ENCODE measurements around the gene MCUB. TPM values are rescaled to one million over a fixed set of nuclear protein-coding genes. Genes with fewer than 3 reads are reported as not detected.

MCUB gene
- total and polyA plus RNA-seq, 3 experiments from 2014 or later, result 68.7 to 159 (median 71.6) TPM

DNA sequence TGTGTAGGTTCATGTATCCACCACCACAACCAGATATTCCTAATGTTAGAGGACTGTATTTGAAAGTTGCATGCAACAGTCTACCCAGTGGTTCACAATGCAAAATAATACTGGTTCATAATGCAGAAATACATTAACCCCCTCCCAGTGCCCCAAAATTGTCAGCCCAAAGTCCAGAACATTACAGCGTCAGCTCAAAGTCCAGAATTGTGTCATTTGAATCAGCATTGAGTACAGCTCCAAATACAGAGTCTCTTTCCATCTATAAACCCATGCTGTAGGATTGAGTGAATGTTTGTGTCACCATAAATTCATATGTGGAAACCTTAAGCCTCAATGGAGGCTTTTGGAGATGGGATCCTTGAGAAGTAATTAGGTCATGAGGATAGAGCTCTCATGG, 54.0 kb downstream of the MCUB start:
- peaks cover 0 to 1% (median 0%) of the 10 kb centered on the region in 5 donors for H3K9me3 Mint-ChIP-seq
- H3K4me1 Mint-ChIP-seq, result peaks cover 68 to 93% (median 88%) of the 10 kb centered on the region in 3 donors
- Histone ChIP-seq H3K36me3 (ENCODE audit: insufficient read depth, low read length) (no peaks in the 10 kb centered on the region), H3K27me3 (ENCODE audit: insufficient read depth, low read length, poor library complexity, severe bottlenecking) (no peaks in the 10 kb centered on the region), H3K4me1 (ENCODE audit: insufficient read depth, low read length) (peaks cover 21% of the 10 kb centered on the region), H3K27ac (ENCODE audit: low read depth, low read length) (no peak overlapping the region), H3K4me3 (ENCODE audit: low read length) (no peak overlapping the region), H3K9me3 (ENCODE audit: low read length) (peaks cover 5% of the 10 kb centered on the region)
- ChIA-PET POLR2A (interaction anchor here (1.0 kb wide), 1 partner anchor 15 kb away, joined by 4 read pairs; no protein-coding TSS in a partner anchor), CTCF (no interaction called here)
- H3K27me3 Mint-ChIP-seq, result no peaks in the 10 kb centered on the region
- H3K27ac Mint-ChIP-seq, result peak overlapping the region in 1 of 8 donors; percentile 5
- peaks cover 8 to 54% (median 13%) of the 10 kb centered on the region in 3 donors for H3K36me3 Mint-ChIP-seq
- DNase-seq, result no peak
- H3K4me3 Mint-ChIP-seq, result no peak overlapping the region

DNA sequence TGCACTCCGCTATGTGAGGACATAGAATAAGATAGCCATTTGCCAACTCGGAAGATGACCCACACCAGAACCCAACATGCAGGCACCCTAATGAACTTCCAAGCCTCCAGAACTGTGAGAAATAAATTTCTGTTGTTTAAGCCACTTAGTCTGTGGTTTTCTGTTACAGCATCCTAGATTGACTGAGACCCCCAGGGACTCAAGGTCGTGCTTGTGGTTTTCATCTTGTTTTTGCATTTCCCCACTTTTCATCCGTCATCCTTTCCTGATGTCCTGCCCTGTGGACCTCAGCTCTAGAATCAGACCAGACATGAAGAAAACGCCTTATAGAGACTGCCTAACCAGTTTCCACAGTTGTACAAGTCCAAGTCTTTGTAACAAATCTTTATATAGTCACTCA, 54.4 kb downstream of the MCUB start:
- Histone ChIP-seq H3K4me1 (ENCODE audit: insufficient read depth, low read length) (peaks cover 21% of the 10 kb centered on the region), H3K4me3 (ENCODE audit: low read length) (no peak overlapping the region), H3K36me3 (ENCODE audit: insufficient read depth, low read length) (no peaks in the 10 kb centered on the region), H3K9me3 (ENCODE audit: low read length) (peaks cover 5% of the 10 kb centered on the region), H3K27ac (ENCODE audit: low read depth, low read length) (no peak overlapping the region), H3K27me3 (ENCODE audit: insufficient read depth, low read length, poor library complexity, severe bottlenecking) (no peaks in the 10 kb centered on the region)
- Mint-ChIP-seq H3K27me3 (no peaks in the 10 kb centered on the region), H3K9me3 (no peaks in the 10 kb centered on the region), H3K36me3 (peaks cover 7 to 49% (median 12%) of the 10 kb centered on the region in 3 donors), H3K4me1 (peaks cover 64 to 89% (median 84%) of the 10 kb centered on the region in 3 donors), H3K27ac (peak overlapping the region in 2 of 8 donors; percentile 13 to 61), H3K4me3 (no peak overlapping the region)
- POLR2A ChIA-PET, result interaction anchor here (1.0 kb wide), 1 partner anchor 15 kb away, joined by 4 read pairs; no protein-coding TSS in a partner anchor
- no peak for DNase-seq
- CTCF ChIA-PET, result no interaction called here

DNA sequence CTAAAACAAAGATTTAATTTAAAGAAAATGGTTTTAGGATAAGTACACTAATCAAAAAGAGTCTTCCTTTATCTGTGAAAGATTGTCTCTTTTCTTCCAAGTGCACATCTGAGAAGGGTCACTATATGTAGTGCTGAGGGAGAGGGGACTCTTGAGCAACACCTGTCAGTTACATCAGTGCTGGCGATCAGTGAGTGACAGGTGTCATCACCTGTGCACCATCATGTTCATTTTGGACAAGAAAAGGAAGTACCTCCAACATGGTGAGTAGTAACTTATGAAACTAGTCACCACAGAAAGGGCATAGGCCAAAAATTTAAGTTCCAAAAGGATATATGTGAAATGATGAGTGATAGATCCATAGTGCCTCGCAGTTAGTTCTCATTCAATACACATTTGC, 55.7 kb downstream of the MCUB start:
- Mint-ChIP-seq H3K4me3 (no peak overlapping the region), H3K4me1 (peaks cover 63 to 88% (median 83%) of the 10 kb centered on the region in 3 donors), H3K9me3 (no peaks in the 10 kb centered on the region), H3K27ac (peak overlapping the region in 2 of 8 donors; percentile 20 to 48), H3K27me3 (no peaks in the 10 kb centered on the region), H3K36me3 (peaks cover 4 to 47% (median 16%) of the 10 kb centered on the region in 3 donors)
- H3K9me3 ChIP-seq (ENCODE audit: low read length), result peaks cover 5% of the 10 kb centered on the region
- no peaks in the 10 kb centered on the region for H3K27me3 ChIP-seq (ENCODE audit: insufficient read depth, low read length, poor library complexity, severe bottlenecking)
- no peaks in the 10 kb centered on the region for H3K36me3 ChIP-seq (ENCODE audit: insufficient read depth, low read length)
- DNase-seq, result no peak
- peaks cover 14% of the 10 kb centered on the region for H3K4me1 ChIP-seq (ENCODE audit: insufficient read depth, low read length)
- ChIA-PET CTCF (no interaction called here), POLR2A (no interaction called here)
- H3K4me3 ChIP-seq (ENCODE audit: low read length), result no peak overlapping the region
- H3K27ac ChIP-seq (ENCODE audit: low read depth, low read length), result no peak overlapping the region

DNA sequence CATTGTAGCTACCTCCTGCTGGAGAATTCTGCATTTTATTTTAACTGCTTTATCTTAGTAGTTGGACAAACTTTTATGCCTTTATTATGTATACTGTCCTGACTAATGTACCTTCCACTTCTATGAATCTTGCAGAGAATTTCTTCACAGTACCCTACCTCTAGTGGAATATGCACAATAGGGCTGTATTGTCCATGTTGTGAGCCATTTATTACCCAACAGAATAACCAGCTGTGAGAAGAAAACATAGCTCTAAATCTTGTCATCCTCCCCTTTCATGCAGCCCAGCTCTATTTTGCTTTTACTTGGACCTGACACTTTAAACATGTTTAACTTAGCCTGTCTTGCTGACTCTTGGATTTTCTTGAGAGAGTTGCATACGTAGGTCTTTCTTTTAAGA, 56.2 kb downstream of the MCUB start:
- Mint-ChIP-seq H3K4me3 (peak overlapping the region in 1 of 7 donors; percentile 30), H3K36me3 (peaks cover 4 to 47% (median 16%) of the 10 kb centered on the region in 3 donors), H3K27me3 (no peaks in the 10 kb centered on the region), H3K9me3 (no peaks in the 10 kb centered on the region), H3K27ac (peak overlapping the region in 4 of 8 donors; percentile 12 to 20 (median 20)), H3K4me1 (peaks cover 58 to 86% (median 82%) of the 10 kb centered on the region in 3 donors)
- no peak overlapping the region for H3K4me3 ChIP-seq (ENCODE audit: low read length)
- CTCF ChIA-PET, result no interaction called here
- H3K9me3 ChIP-seq (ENCODE audit: low read length), result peaks cover 3% of the 10 kb centered on the region
- POLR2A ChIA-PET, result no interaction called here
- H3K4me1 ChIP-seq (ENCODE audit: insufficient read depth, low read length), result peaks cover 14% of the 10 kb centered on the region
- H3K27ac ChIP-seq (ENCODE audit: low read depth, low read length), result no peak overlapping the region
- H3K36me3 ChIP-seq (ENCODE audit: insufficient read depth, low read length), result no peaks in the 10 kb centered on the region
- no peaks in the 10 kb centered on the region for H3K27me3 ChIP-seq (ENCODE audit: insufficient read depth, low read length, poor library complexity, severe bottlenecking)
- no peak for DNase-seq

DNA sequence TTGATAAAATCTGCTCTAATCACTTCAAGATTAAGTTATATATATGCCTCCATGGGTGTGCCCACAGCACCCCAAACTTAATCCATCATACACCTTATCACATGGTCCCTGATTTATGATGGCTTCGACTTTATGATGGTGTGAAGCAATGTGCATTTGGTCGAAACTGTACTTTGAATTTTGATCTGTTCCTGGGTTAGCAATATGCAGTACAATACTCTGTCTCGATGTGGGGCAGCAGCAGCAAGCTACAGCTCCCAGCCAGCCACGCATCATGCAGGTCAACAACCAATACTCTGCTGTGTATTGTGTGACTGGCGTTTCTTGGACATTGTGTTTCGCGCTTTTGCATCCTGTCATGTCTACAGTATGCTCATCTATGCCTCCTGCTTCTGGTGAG, 62.6 kb downstream of the MCUB start:
- no peak overlapping the region for H3K27ac ChIP-seq (ENCODE audit: low read depth, low read length)
- H3K9me3 ChIP-seq (ENCODE audit: low read length), result no peaks in the 10 kb centered on the region
- CTCF ChIA-PET, result no interaction called here
- peaks cover 16% of the 10 kb centered on the region for H3K4me1 ChIP-seq (ENCODE audit: insufficient read depth, low read length)
- peak overlapping the region in 1 of 8 donors; percentile 38 for H3K27ac Mint-ChIP-seq
- POLR2A ChIA-PET, result no interaction called here
- no peak overlapping the region for H3K4me3 ChIP-seq (ENCODE audit: low read length)
- DNase-seq, result no peak
- peaks cover 47 to 78% (median 67%) of the 10 kb centered on the region in 3 donors for H3K4me1 Mint-ChIP-seq
- H3K36me3 Mint-ChIP-seq, result peaks cover 0 to 41% (median 21%) of the 10 kb centered on the region in 3 donors
- H3K4me3 Mint-ChIP-seq, result no peak overlapping the region
- no peaks in the 10 kb centered on the region for H3K27me3 Mint-ChIP-seq
- H3K27me3 ChIP-seq (ENCODE audit: insufficient read depth, low read length, poor library complexity, severe bottlenecking), result no peaks in the 10 kb centered on the region
- no peaks in the 10 kb centered on the region for H3K36me3 ChIP-seq (ENCODE audit: insufficient read depth, low read length)
- no peaks in the 10 kb centered on the region for H3K9me3 Mint-ChIP-seq

DNA sequence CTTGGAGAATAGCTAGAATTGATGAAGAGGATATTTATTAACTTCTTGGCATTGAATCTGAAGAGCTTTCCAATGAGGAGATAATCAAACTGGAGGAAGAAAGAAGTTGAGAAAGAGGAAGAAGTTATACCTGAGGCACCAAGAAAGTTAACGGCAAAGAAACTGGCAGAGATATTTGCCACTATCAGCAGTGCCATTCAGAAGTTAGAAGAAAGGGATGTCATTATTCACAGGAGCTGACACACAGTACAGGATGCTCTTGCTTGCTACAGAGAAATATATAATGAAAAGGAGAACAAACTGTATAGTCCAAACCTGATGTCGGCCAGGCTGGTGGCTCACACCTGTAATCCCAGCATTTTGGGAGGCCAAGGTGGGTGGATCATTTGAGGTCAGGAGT, 64.5 kb downstream of the MCUB start:
- Mint-ChIP-seq H3K27ac (peak overlapping the region in 4 of 8 donors; percentile 2 to 17 (median 10)), H3K4me3 (no peak overlapping the region), H3K4me1 (peaks cover 48 to 83% (median 70%) of the 10 kb centered on the region in 3 donors), H3K27me3 (no peaks in the 10 kb centered on the region), H3K36me3 (peaks cover 0 to 40% (median 21%) of the 10 kb centered on the region in 3 donors), H3K9me3 (no peaks in the 10 kb centered on the region)
- Histone ChIP-seq H3K9me3 (ENCODE audit: low read length) (no peaks in the 10 kb centered on the region), H3K27ac (ENCODE audit: low read depth, low read length) (no peak overlapping the region), H3K36me3 (ENCODE audit: insufficient read depth, low read length) (no peaks in the 10 kb centered on the region), H3K4me1 (ENCODE audit: insufficient read depth, low read length) (peaks cover 26% of the 10 kb centered on the region), H3K27me3 (ENCODE audit: insufficient read depth, low read length, poor library complexity, severe bottlenecking) (no peaks in the 10 kb centered on the region), H3K4me3 (ENCODE audit: low read length) (no peak overlapping the region)
- ChIA-PET POLR2A (no interaction called here), CTCF (no interaction called here)
- DNase-seq, result no peak

DNA sequence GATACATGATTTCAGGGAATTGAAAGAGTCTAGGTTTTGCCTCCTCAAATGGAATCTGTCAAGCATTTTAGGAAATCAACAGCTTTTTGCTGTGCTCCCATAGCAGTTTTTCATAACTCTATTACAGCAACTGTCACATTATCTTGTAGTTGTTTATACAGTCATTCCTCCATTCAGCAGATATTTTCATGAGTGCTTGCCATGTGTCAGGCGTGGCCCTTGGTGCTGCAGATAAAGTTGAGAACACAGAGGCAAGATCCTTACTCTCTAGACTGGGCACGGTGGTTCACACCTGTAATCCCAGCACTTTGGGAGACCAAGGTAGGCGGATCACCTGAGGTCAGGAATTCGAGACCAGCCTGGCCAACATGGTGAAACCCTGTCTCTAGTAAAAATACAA, 67.3 kb downstream of the MCUB start:
- Mint-ChIP-seq H3K27ac (peak overlapping the region in 3 of 8 donors; percentile 37 to 80 (median 37)), H3K36me3 (peaks cover 2 to 42% (median 14%) of the 10 kb centered on the region in 3 donors), H3K27me3 (no peaks in the 10 kb centered on the region), H3K4me3 (no peak overlapping the region), H3K9me3 (no peaks in the 10 kb centered on the region), H3K4me1 (peaks cover 52 to 84% (median 75%) of the 10 kb centered on the region in 3 donors)
- DNase-seq, result no peak
- Histone ChIP-seq H3K9me3 (ENCODE audit: low read length) (no peaks in the 10 kb centered on the region), H3K27ac (ENCODE audit: low read depth, low read length) (no peak overlapping the region), H3K36me3 (ENCODE audit: insufficient read depth, low read length) (no peaks in the 10 kb centered on the region), H3K4me1 (ENCODE audit: insufficient read depth, low read length) (peaks cover 40% of the 10 kb centered on the region), H3K27me3 (ENCODE audit: insufficient read depth, low read length, poor library complexity, severe bottlenecking) (no peaks in the 10 kb centered on the region), H3K4me3 (ENCODE audit: low read length) (no peak overlapping the region)
- ChIA-PET CTCF (no interaction called here), POLR2A (no interaction called here)

DNA sequence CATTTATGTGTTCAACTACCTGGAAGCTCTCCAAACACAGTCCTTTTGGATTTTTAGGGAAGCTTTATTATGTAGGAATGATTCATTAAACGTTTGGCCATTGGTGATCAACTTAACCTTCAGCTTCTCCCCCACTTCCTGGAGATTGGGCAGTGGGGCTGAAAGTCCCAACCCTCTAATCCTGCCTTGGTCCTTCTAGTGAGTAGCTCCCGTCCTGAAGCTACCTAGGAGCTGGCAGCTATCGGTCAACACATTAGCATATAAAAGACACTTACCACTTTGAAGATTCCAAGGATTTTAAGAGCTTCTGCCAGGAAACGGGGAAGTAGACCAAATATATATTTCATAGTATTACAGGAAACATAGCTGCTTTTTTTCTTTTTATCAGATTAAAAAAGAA, 69.7 kb downstream of the MCUB start:
- Histone ChIP-seq H3K4me1 (ENCODE audit: insufficient read depth, low read length) (peaks cover 29% of the 10 kb centered on the region), H3K9me3 (ENCODE audit: low read length) (no peaks in the 10 kb centered on the region), H3K27ac (ENCODE audit: low read depth, low read length) (no peak overlapping the region), H3K27me3 (ENCODE audit: insufficient read depth, low read length, poor library complexity, severe bottlenecking) (no peaks in the 10 kb centered on the region), H3K36me3 (ENCODE audit: insufficient read depth, low read length) (no peaks in the 10 kb centered on the region), H3K4me3 (ENCODE audit: low read length) (no peak overlapping the region)
- Mint-ChIP-seq H3K9me3 (no peaks in the 10 kb centered on the region), H3K4me1 (peaks cover 49 to 69% (median 60%) of the 10 kb centered on the region in 3 donors), H3K27me3 (no peaks in the 10 kb centered on the region), H3K36me3 (peaks cover 8 to 34% (median 8%) of the 10 kb centered on the region in 3 donors), H3K4me3 (no peak overlapping the region), H3K27ac (peak overlapping the region in 2 of 8 donors; percentile 31 to 57)
- ChIA-PET POLR2A (no interaction called here), CTCF (interaction anchor here (0.7 to 1.5 kb wide), 2 partner anchors 11 to 70 kb away, joined by 3 to 6 read pairs; partner anchors contain the start of gene MCUB)
- DNase-seq, result no peak

Measured in CD8-positive, alpha-beta memory T cell (primary cell).